ENCODE results near the gene VSTM4. TPM values are rescaled to one million over a fixed set of nuclear protein-coding genes. Genes with fewer than 3 reads are reported as not detected.

Gene VSTM4
- total and polyA plus RNA-seq, 2 donors (not counting 1 experiment from before 2014, with no cell fraction given) = 8.1 to 27.9 TPM

DNA sequence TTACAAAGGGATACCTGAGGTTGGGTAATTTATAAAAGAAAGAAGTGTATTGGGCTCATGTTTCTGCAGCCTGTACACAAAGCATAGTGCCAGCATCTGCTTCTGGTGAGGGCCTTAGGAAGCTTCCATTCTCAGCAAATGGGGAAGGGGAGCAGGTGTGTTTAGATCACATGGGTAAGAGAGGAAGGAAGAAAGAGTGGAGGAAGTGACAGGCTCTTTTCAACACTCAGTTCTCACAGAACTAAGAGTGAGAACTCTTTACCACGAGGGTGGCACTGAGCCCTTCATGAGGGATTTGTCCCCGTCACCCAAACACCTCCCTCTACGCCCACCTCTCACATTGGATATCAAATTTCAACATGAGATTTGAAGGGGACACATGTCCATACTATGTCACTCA, 19.0 kb upstream of the VSTM4 start:
- H3K4me2 ChIP-seq (ENCODE audit: extremely low read depth, insufficient read depth, low read length) = no peak overlapping the region
- TF ChIP-seq EZH2 (IDR thresholded peaks at IDR 0.05; ENCODE audit: low read length, missing control alignments) = no peak
- TF ChIP-seq, protein P1, sequence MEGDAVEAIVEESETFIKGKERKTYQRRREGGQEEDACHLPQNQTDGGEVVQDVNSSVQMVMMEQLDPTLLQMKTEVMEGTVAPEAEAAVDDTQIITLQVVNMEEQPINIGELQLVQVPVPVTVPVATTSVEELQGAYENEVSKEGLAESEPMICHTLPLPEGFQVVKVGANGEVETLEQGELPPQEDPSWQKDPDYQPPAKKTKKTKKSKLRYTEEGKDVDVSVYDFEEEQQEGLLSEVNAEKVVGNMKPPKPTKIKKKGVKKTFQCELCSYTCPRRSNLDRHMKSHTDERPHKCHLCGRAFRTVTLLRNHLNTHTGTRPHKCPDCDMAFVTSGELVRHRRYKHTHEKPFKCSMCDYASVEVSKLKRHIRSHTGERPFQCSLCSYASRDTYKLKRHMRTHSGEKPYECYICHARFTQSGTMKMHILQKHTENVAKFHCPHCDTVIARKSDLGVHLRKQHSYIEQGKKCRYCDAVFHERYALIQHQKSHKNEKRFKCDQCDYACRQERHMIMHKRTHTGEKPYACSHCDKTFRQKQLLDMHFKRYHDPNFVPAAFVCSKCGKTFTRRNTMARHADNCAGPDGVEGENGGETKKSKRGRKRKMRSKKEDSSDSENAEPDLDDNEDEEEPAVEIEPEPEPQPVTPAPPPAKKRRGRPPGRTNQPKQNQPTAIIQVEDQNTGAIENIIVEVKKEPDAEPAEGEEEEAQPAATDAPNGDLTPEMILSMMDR (conservative IDR thresholded peaks at IDR 0.05 in 1 of 2, IDR thresholded peaks at IDR 0.05 in 1 of 2; ENCODE audit: low read depth in 1 of 2, low read length in 2 of 2) = no peak
- no peaks in the 10 kb centered on the region for H3K9me3 ChIP-seq (ENCODE audit: control insufficient read depth, insufficient read depth, low read depth, low read length)
- no peaks in the 10 kb centered on the region for H4K20me1 ChIP-seq (ENCODE audit: control insufficient read depth, extremely low read depth, insufficient read depth, low read length)
- no peak overlapping the region for H3K4me3 ChIP-seq (replicated peaks in 1 of 4; ENCODE audit: control extremely low read depth in 1 of 4, insufficient read depth in 1 of 4, low read depth in 3 of 4, low read length in 4 of 4)
- no peak for DNase-seq (ENCODE audit: low read depth in 2 of 2)
- no peaks in the 10 kb centered on the region for H3K79me2 ChIP-seq (ENCODE audit: control insufficient read depth, insufficient read depth, low read length)
- no peak overlapping the region for H3K9ac ChIP-seq (ENCODE audit: insufficient read depth, low read length)
- H3K4me1 ChIP-seq (ENCODE audit: control insufficient read depth, extremely low read depth, insufficient read depth, low read length) = peaks cover 8% of the 10 kb centered on the region
- H3K36me3 ChIP-seq (ENCODE audit: control insufficient read depth, insufficient read depth, low read length) = no peaks in the 10 kb centered on the region
- no peak overlapping the region for H2AFZ ChIP-seq (ENCODE audit: low read length)
- H3K27ac ChIP-seq (ENCODE audit: insufficient read depth, low read length) = no peak overlapping the region
- peaks cover 33% of the 10 kb centered on the region for H3K27me3 ChIP-seq (ENCODE audit: control insufficient read depth, insufficient read depth, low read length)

DNA sequence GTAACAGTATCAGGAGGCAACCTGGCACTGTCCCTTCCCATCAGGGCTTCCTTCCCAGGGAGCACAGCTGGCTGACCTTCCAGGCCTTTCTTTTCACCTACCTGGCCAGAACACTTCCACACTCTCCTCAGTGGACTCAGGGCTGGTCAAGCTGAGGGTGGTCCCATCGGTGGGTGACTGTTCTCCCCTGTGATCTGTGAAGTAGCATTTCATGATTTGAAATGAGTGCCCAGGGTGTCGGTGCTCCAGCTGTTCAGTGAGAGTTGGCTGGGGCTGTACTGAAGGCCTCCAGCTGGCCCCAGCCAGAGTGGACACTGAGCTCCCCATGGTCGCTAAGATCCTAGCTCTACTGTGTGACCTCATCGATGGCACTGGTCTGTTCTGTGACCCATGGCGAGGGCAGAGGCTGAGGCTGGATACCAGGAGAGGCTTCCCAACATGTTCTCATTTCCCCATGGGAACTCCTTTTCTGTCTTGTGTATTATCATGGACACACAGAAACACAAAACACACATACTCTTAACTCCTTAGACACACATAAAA, 18.5 kb upstream of the VSTM4 start, which contains the start of gene FAM170B:
FAM170B (minus strand) TSS at position 316 of the 543 bp plus-strand sequence; CDS start at position 213, 103 bp downstream.
- H3K36me3 ChIP-seq (ENCODE audit: control insufficient read depth, insufficient read depth, low read length) = no peaks in the 10 kb centered on the region
- H2AFZ ChIP-seq (ENCODE audit: low read length) = no peak within 1 kb of the TSS
- H3K9ac ChIP-seq (ENCODE audit: insufficient read depth, low read length) = no peak within 1 kb of the TSS
- no peak for DNase-seq (ENCODE audit: low read depth in 2 of 2)
- TF ChIP-seq EZH2 (IDR thresholded peaks at IDR 0.05; ENCODE audit: low read length, missing control alignments) = no peak
- TF ChIP-seq, protein P1 (conservative IDR thresholded peaks at IDR 0.05 in 1 of 2, IDR thresholded peaks at IDR 0.05 in 1 of 2; ENCODE audit: low read depth in 1 of 2, low read length in 2 of 2) = no peak
- peaks cover 39% of the 10 kb centered on the region for H3K27me3 ChIP-seq (ENCODE audit: control insufficient read depth, insufficient read depth, low read length)
- H3K79me2 ChIP-seq (ENCODE audit: control insufficient read depth, insufficient read depth, low read length) = no peaks in the 10 kb centered on the region
- H3K27ac ChIP-seq (ENCODE audit: insufficient read depth, low read length) = no peak within 1 kb of the TSS
- H3K9me3 ChIP-seq (ENCODE audit: control insufficient read depth, insufficient read depth, low read depth, low read length) = no peaks in the 10 kb centered on the region
- no peak within 1 kb of the TSS for H3K4me2 ChIP-seq (ENCODE audit: extremely low read depth, insufficient read depth, low read length)
- H3K4me3 ChIP-seq (replicated peaks in 1 of 4; ENCODE audit: control extremely low read depth in 1 of 4, insufficient read depth in 1 of 4, low read depth in 3 of 4, low read length in 4 of 4) = no peak within 1 kb of the TSS
- H4K20me1 ChIP-seq (ENCODE audit: control insufficient read depth, extremely low read depth, insufficient read depth, low read length) = no peaks in the 10 kb centered on the region
- H3K4me1 ChIP-seq (ENCODE audit: control insufficient read depth, extremely low read depth, insufficient read depth, low read length) = peaks cover 4% of the 10 kb centered on the region

DNA sequence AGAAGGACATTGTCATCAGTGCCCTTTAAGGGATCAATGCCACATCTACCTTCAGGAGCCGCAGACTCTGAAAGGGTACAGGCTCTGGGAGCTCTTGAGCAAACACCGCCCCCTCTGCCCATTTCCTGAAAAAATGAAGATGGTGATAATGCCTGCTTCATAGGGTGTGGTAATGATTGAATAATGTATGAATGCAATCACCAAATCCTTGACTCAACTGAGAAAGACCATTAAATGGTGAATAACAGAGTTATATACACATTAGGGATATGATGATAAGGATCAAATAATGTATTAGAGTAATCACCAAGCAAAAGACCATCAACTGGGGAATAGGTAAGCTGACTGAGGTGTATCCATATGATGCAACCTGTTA, 17.0 kb upstream of the VSTM4 start:
- no peak overlapping the region for H3K9ac ChIP-seq (ENCODE audit: insufficient read depth, low read length)
- H3K36me3 ChIP-seq (ENCODE audit: control insufficient read depth, insufficient read depth, low read length) = no peaks in the 10 kb centered on the region
- no peak overlapping the region for H3K27ac ChIP-seq (ENCODE audit: insufficient read depth, low read length)
- H2AFZ ChIP-seq (ENCODE audit: low read length) = no peak overlapping the region
- H3K79me2 ChIP-seq (ENCODE audit: control insufficient read depth, insufficient read depth, low read length) = no peaks in the 10 kb centered on the region
- no peaks in the 10 kb centered on the region for H3K4me1 ChIP-seq (ENCODE audit: control insufficient read depth, extremely low read depth, insufficient read depth, low read length)
- H3K4me2 ChIP-seq (ENCODE audit: extremely low read depth, insufficient read depth, low read length) = no peak overlapping the region
- H3K9me3 ChIP-seq (ENCODE audit: control insufficient read depth, insufficient read depth, low read depth, low read length) = no peaks in the 10 kb centered on the region
- TF ChIP-seq, protein P1 (conservative IDR thresholded peaks at IDR 0.05 in 1 of 2, IDR thresholded peaks at IDR 0.05 in 1 of 2; ENCODE audit: low read depth in 1 of 2, low read length in 2 of 2) = no peak
- no peak for TF ChIP-seq EZH2 (IDR thresholded peaks at IDR 0.05; ENCODE audit: low read length, missing control alignments)
- H3K27me3 ChIP-seq (ENCODE audit: control insufficient read depth, insufficient read depth, low read length) = peaks cover 47% of the 10 kb centered on the region
- no peak for DNase-seq (ENCODE audit: low read depth in 2 of 2)
- no peaks in the 10 kb centered on the region for H4K20me1 ChIP-seq (ENCODE audit: control insufficient read depth, extremely low read depth, insufficient read depth, low read length)
- no peak overlapping the region for H3K4me3 ChIP-seq (replicated peaks in 1 of 4; ENCODE audit: control extremely low read depth in 1 of 4, insufficient read depth in 1 of 4, low read depth in 3 of 4, low read length in 4 of 4)
